K562 (cell line): ENCODE data around the gene IPO11.

Source experiments
- MAZ ChIP-seq, 2 experiments: fragments of 450-650 bp in 1 of 2; sonication (generic) in 1 of 2; formaldehyde crosslinking; IDR thresholded peaks in 1 of 2; conservative IDR thresholded peaks in 1 of 2; 2 replicates each; pipeline versions ENCODE4 v1.4.0 to v1.5.0; 2020; ENCODE audit warnings: mild to moderate bottlenecking in 1 of 2, missing genetic modification reagents in 1 of 2
- MYNN ChIP-seq, 2 experiments: sonication (generic); formaldehyde crosslinking in 1 of 2; IDR thresholded peaks; 2 replicates each; pipeline versions ENCODE4 v1.5.0 to v1.6.1; 2016 to 2020; ENCODE audit warnings: antibody characterized with exemption in 1 of 2, missing genetic modification reagents in 1 of 2
- NFATC3 ChIP-seq: fragments of 450-650 bp; IDR thresholded peaks from 2 replicates; pipeline ENCODE4 v1.6.1; 2017; ENCODE audit warnings: mild to moderate bottlenecking
- NUFIP1 ChIP-seq: fragments of 450-650 bp; IDR thresholded peaks from 2 replicates; pipeline ENCODE4 v1.6.1; 2018; ENCODE audit not compliant: partially characterized antibody
- POLR2A ChIP-seq: fragments of 450-650 bp; conservative IDR thresholded peaks from 2 replicates; pipeline ENCODE4 v1.6.1; 2016
- TF ChIP-seq, protein P1 (sequence below), 3 experiments: IDR thresholded peaks in 2 of 3; conservative IDR thresholded peaks in 1 of 3; 2 replicates each; pipeline ENCODE4 v1.5.1; 2011 to 2012; ENCODE audit warnings: low read length in 3 of 3, mild to moderate bottlenecking in 3 of 3, control low read depth in 2 of 3, improper control_type of control experiment in 1 of 3, inconsistent platforms in 1 of 3, low read depth in 1 of 3, mixed read lengths in 1 of 3, moderate library complexity in 1 of 3; ENCODE audit not compliant: insufficient read depth in 2 of 3

DNA sequence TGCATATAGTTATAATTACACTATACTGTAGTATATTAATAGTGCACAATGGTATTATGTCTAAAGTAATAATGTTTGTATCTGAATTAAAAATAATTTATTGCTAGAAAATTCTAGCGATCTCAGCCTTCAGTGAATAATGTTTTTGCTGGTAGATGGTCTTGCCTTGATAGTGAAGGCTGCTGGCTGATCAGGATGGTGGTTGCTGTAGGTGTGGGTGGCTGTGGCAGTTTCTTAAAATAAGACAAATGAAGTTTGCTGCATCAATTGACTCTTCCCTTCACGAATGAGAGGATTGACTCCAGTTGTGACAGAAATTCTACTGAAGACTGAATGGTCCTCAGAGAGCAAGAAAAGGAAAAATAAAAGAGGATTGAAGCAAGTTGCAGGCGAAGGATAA lies 146.4 kb downstream of the IPO11 start:
- no peak for TF ChIP-seq NUFIP1
- no peak for TF ChIP-seq NFATC3
- no peak for TF ChIP-seq MAZ (CRISPR knock-in tag; conservative IDR thresholded peaks at IDR 0.05 in 1 of 2, IDR thresholded peaks at IDR 0.05 in 1 of 2)
- TF ChIP-seq, protein P1, sequence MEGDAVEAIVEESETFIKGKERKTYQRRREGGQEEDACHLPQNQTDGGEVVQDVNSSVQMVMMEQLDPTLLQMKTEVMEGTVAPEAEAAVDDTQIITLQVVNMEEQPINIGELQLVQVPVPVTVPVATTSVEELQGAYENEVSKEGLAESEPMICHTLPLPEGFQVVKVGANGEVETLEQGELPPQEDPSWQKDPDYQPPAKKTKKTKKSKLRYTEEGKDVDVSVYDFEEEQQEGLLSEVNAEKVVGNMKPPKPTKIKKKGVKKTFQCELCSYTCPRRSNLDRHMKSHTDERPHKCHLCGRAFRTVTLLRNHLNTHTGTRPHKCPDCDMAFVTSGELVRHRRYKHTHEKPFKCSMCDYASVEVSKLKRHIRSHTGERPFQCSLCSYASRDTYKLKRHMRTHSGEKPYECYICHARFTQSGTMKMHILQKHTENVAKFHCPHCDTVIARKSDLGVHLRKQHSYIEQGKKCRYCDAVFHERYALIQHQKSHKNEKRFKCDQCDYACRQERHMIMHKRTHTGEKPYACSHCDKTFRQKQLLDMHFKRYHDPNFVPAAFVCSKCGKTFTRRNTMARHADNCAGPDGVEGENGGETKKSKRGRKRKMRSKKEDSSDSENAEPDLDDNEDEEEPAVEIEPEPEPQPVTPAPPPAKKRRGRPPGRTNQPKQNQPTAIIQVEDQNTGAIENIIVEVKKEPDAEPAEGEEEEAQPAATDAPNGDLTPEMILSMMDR (IDR thresholded peaks at IDR 0.05 in 2 of 3, conservative IDR thresholded peaks at IDR 0.05 in 1 of 3; ENCODE audit: insufficient read depth in 2 of 3, low read depth in 1 of 3, low read length in 3 of 3) = no peak
- TF ChIP-seq POLR2A = no peak
- no peak for TF ChIP-seq MYNN (IDR thresholded peaks at IDR 0.05)
- no peak for TF ChIP-seq MYNN (CRISPR knock-in tag; IDR thresholded peaks at IDR 0.05)
